ENCODE measurements around the gene UBQLNL.
A peak's percentile ranks its signal among the peaks of the same experiment; 100 is the strongest.

Gene UBQLNL

DNA sequence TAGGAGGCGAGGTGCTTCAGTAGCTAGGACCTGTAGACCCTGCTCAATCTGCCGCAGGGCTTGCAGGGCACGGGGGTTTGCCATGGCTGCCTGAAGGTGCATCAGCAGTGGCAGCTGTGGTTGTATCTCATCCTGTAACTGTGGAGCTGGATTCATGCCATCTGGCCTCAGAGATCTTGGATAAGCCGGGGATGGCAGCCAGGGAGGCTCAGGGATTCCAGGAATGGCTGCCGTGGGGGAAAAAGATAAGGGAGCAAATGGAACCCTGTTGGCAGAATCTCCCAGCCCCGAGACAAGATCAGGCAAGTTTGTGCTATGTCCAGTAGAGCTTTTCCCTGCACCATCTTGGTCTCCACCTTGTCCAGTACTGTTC, 8.6 kb downstream of the UBQLNL start:
- no peak for DNase-seq (ENCODE audit: low read depth in 2 of 2)

DNA sequence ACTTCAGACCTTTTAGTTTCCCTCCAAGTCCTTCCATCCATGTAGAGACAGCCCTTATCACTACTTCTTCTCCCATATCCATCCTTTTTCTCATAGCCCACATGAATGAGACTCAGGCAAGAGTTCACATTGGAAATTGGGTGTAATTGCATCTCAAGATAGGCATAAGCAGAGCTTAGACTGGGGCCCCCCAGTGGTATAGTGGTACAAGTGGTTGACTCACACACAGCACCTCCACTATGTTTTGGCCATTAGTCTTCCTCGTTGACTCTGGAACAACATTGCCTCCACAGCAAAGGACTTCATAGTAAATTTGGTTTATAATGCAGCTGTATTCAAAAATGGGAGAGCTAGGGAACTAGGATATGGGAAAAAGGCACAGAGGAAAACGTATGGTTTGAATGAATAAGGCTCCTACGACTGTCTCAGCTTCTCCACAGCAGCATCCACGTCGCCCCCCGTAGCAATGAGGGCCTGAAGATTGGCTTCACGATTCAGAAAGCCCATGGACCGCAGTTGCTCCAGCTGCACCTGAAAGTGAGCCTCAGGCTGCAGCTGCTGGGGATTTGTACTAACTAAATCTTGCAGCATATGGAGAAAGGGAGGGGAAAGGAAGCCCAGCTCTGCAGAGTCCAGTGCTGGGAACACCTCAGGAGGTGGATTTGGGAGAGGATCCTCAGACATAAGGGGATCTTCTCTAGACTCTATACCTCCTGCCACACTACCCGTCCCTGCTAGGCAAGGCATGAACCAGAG, 9.1 kb downstream of the UBQLNL start:
- DNase-seq (ENCODE audit: low read depth in 2 of 2), result no peak

GRCh38 chr11:5505363-5506048, 11.0 kb downstream of the UBQLNL start:
- DNase-seq (ENCODE audit: low read depth in 2 of 2), result no peak

DNA sequence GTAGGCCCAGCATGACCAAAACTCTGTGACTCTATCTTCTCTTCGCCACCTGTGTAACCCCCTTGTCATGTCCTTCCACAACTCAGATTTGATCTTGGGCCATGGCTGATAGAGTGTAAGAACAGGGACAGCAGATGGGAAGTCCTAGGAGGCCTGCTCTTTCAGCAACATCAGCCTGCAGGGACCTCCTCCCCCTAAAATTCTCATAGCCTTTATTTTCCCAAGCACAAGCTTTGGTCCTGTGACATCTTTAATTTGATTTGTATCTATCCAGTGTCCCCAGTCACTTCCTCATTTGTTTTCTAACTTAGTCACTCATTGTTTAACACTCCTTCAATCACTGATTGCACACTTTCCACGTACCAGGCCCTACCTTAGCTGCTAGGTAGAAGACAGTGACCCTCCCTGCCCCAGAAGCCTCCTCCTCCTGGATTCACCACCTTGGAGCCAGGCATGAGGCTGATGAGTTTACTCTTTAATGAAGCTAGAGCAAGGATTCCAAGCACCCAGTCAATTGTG, 12.0 kb downstream of the UBQLNL start:
- no peak for DNase-seq (ENCODE audit: low read depth in 2 of 2)

- no peak for DNase-seq (ENCODE audit: low read depth in 2 of 2)
Measured at GRCh38 chr11:5500393-5500801, 16.1 kb downstream of the UBQLNL start.

GRCh38 chr11:5499671-5500070, 16.8 kb downstream of the UBQLNL start:
- DNase-seq (ENCODE audit: low read depth in 2 of 2), result no peak

GRCh38 chr11:5489576-5490357, 26.7 kb downstream of the UBQLNL start:
- DNase-seq (ENCODE audit: low read depth in 2 of 2), result no peak

DNA sequence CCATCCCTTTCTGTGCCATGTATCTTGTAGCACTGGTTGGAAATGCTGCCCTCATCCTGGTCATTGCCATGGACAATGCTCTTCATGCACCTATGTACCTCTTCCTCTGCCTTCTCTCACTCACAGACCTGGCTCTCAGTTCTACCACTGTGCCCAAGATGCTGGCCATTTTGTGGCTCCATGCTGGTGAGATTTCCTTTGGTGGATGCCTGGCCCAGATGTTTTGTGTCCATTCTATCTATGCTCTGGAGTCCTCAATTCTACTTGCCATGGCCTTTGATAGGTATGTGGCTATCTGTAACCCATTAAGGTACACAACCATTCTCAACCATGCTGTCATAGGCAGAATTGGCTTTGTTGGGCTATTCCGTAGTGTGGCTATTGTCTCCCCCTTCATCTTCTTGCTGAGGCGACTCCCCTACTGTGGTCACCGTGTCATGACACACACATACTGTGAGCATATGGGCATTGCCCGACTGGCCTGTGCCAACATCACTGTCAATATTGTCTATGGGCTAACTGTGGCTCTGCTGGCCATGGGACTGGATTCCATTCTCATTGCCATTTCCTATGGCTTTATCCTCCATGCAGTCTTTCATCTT, 27.6 kb downstream of the UBQLNL start:
- no peak for DNase-seq (ENCODE audit: low read depth in 2 of 2)

DNA sequence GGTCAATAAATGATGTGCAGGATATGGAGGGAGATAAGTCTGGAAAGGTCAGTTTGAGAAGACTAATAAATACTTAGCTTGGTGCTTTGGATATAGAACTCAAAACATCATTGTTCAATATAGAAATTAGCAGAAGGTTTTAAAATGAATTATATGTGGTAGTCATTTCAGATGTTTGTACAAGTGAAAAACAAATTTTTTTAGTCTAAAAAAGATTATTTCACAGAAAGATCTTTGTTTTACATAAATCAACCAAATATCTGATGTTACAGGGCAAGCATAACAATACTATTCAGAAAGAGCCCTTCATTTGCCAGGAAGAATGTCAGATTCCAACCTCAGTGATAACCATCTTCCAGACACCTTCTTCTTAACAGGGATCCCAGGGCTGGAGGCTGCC, 28.1 kb downstream of the UBQLNL start, which contains the start of gene OR52D1:
OR52D1 (plus strand) TSS at position 301 of the 400 bp plus-strand sequence; CDS start at position 323, 22 bp downstream.
- no peak for DNase-seq (ENCODE audit: low read depth in 2 of 2)

- peak; percentile 5 to 7 for DNase-seq (ENCODE audit: low read depth in 2 of 2)
Measured at GRCh38 chr11:5486421-5486820, 30.1 kb downstream of the UBQLNL start.

- no peak for DNase-seq (ENCODE audit: low read depth in 2 of 2)
Measured at GRCh38 chr11:5486003-5486402, 30.5 kb downstream of the UBQLNL start.

- DNase-seq (ENCODE audit: low read depth in 2 of 2), result peak in 1 of 2 donors; percentile 15
Measured at GRCh38 chr11:5476186-5476819, 40.2 kb downstream of the UBQLNL start.

GRCh38 chr11:5473921-5474320, 42.6 kb downstream of the UBQLNL start:
- no peak for DNase-seq (ENCODE audit: low read depth in 2 of 2)

DNA sequence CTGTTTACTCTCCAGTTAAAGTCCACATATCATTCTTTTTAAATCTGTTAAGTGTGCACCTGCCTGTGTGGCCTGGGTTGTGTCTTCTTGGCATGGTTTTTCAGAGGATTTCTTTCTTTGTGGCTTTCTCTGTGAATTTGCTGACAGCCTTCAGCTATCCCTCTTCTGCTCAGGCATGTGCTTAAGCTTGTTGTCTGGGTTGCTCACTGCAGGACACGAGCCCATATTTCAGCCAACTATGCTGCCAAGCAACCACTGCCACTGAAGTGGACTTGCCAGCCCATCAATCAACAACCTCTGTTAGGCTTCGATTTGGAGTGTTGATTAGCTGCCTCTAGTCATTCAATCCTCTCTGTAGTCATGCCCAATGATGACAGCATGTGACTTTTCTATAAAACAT, 49.0 kb downstream of the UBQLNL start:
- DNase-seq (ENCODE audit: low read depth in 2 of 2), result no peak

Measured in stimulated activated CD4-positive, alpha-beta T cell treated with anti-CD3 and anti-CD28 coated beads, Interleukin-15, amount 100 ng/mL, for 48 hours (primary cell).